Measurements from ENCODE around the gene OSBPL8. TPM values are rescaled to one million over a fixed set of nuclear protein-coding genes. Genes with fewer than 3 reads are reported as not detected.

Gene OSBPL8
- total and polyA plus RNA-seq, 4 donors = 6.9 to 32.5 (median 22.9) TPM

DNA sequence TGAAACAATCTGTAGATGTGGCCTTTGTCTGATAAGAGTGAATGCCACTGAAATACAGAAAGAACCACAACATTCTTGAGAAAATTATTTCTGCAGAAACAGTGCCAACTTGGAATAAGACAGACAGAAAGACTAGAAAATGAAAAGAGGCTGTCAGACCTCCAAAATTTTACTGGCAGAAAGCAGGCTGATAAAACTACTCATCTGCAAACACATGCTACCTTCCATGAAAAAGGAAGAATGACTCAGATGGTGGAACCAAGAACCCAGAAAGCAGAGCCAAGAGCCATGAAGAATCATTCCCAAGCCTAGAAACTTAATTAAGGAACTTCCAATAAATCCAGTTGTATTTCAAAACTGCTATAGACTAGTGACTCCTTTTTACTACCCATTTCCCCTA, 31.9 kb upstream of the OSBPL8 start:
- H3K9ac ChIP-seq (ENCODE audit: low read depth in 1 of 2, low read length in 2 of 2) = no peak overlapping the region
- H3K27me3 ChIP-seq (ENCODE audit: control insufficient read depth in 4 of 4, insufficient read depth in 4 of 4, low read length in 3 of 4) = no peaks in the 10 kb centered on the region
- H3K36me3 ChIP-seq (ENCODE audit: control insufficient read depth in 4 of 4, insufficient read depth in 3 of 4, low read depth in 1 of 4, low read length in 3 of 4) = no peaks in the 10 kb centered on the region
- no peak for DNase-seq (ENCODE audit: low spot score)
- no peak overlapping the region for H3K27ac ChIP-seq (ENCODE audit: low read depth in 1 of 2, low read length in 2 of 2)
- no peaks in the 10 kb centered on the region for H3K9me3 ChIP-seq (ENCODE audit: control insufficient read depth in 4 of 4, low read length in 3 of 4)
- H3K4me3 ChIP-seq (ENCODE audit: low read depth in 1 of 3, low read length in 3 of 3) = no peak overlapping the region
- no peak for TF ChIP-seq HNF4G (IDR thresholded peaks at IDR 0.05)
- no peak for TF ChIP-seq FOXA2 (IDR thresholded peaks at IDR 0.05)
- no peak for TF ChIP-seq YY1 (IDR thresholded peaks at IDR 0.05)
- no peaks in the 10 kb centered on the region for H3K4me1 ChIP-seq (ENCODE audit: control insufficient read depth in 4 of 4, insufficient read depth in 4 of 4, low read length in 3 of 4)

DNA sequence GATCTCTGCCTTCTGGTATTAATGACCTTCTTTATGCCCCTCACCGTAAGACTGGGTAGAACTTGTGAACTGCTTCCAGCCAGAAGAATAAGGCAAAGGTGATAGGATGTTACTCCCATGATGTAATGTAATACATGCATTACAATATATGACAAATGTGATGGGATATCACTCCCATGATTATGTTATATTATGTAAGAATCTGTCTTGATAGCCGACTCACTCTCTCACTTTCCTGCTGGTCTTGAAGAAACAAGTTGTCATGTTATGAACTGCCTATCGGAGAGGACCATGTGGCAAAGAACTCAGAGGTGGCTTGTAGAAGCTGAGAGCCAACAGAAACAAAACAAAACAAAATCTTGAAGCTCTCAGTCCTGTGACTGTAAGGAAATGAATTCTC, 30.6 kb upstream of the OSBPL8 start:
- Histone ChIP-seq H3K36me3 (ENCODE audit: control insufficient read depth in 4 of 4, insufficient read depth in 3 of 4, low read depth in 1 of 4, low read length in 3 of 4) (no peaks in the 10 kb centered on the region), H3K27ac (ENCODE audit: low read depth in 1 of 2, low read length in 2 of 2) (no peak overlapping the region), H3K27me3 (ENCODE audit: control insufficient read depth in 4 of 4, insufficient read depth in 4 of 4, low read length in 3 of 4) (no peaks in the 10 kb centered on the region), H3K9ac (ENCODE audit: low read depth in 1 of 2, low read length in 2 of 2) (no peak overlapping the region), H3K4me3 (ENCODE audit: low read depth in 1 of 3, low read length in 3 of 3) (no peak overlapping the region), H3K4me1 (ENCODE audit: control insufficient read depth in 4 of 4, insufficient read depth in 4 of 4, low read length in 3 of 4) (no peaks in the 10 kb centered on the region), H3K9me3 (ENCODE audit: control insufficient read depth in 4 of 4, low read length in 3 of 4) (no peaks in the 10 kb centered on the region)
- 92% methylated on average over 3 of the region's 3 CpGs for WGBS
- DNase-seq (ENCODE audit: low spot score) = no peak
- TF ChIP-seq SP1 (IDR thresholded peaks at IDR 0.05) (no peak), HNF4G (IDR thresholded peaks at IDR 0.05) (no peak)
- TF ChIP-seq, protein P1, sequence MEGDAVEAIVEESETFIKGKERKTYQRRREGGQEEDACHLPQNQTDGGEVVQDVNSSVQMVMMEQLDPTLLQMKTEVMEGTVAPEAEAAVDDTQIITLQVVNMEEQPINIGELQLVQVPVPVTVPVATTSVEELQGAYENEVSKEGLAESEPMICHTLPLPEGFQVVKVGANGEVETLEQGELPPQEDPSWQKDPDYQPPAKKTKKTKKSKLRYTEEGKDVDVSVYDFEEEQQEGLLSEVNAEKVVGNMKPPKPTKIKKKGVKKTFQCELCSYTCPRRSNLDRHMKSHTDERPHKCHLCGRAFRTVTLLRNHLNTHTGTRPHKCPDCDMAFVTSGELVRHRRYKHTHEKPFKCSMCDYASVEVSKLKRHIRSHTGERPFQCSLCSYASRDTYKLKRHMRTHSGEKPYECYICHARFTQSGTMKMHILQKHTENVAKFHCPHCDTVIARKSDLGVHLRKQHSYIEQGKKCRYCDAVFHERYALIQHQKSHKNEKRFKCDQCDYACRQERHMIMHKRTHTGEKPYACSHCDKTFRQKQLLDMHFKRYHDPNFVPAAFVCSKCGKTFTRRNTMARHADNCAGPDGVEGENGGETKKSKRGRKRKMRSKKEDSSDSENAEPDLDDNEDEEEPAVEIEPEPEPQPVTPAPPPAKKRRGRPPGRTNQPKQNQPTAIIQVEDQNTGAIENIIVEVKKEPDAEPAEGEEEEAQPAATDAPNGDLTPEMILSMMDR (IDR thresholded peaks at IDR 0.05; ENCODE audit: low read depth, low read length, missing input control) = no peak

DNA sequence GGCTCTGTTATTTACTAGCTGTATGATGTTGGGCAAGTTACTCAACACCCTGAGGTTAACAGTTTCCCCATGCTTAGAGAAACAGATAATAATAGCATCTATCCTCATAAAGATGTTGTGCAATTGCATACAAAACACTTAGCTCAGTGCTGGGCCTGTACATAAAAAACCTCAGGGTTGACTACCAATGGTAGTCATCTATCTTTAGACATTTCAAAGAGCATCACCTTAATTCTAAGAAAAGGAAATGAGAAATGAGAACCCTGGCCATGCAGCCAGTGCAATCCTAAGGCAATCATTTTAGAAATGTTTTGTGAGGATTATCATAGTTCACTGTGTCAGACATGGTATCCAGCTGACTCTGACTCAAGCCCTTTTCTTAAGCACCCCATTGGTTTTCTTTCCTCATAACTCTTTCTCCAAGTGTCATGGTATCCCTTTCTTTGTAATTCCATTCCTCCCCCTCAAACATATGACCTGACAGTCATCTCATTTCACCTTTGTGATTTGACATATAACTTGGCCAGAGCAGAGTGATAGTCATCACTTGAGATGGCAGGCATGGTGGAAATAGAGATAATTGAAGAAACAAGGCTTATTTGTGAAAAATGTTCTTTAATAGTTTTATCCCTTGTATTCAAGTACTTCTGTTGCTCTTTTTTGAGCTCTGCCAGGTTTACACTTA, 29.5 kb upstream of the OSBPL8 start:
- no peaks in the 10 kb centered on the region for H3K4me1 ChIP-seq (ENCODE audit: control insufficient read depth in 4 of 4, insufficient read depth in 4 of 4, low read length in 3 of 4)
- H3K4me3 ChIP-seq (ENCODE audit: low read depth in 1 of 3, low read length in 3 of 3) = no peak overlapping the region
- TF ChIP-seq NR2F2 (IDR thresholded peaks at IDR 0.05) = no peak
- TF ChIP-seq, protein P1 (IDR thresholded peaks at IDR 0.05; ENCODE audit: low read depth, low read length, missing input control) = no peak
- TF ChIP-seq, protein P2, sequence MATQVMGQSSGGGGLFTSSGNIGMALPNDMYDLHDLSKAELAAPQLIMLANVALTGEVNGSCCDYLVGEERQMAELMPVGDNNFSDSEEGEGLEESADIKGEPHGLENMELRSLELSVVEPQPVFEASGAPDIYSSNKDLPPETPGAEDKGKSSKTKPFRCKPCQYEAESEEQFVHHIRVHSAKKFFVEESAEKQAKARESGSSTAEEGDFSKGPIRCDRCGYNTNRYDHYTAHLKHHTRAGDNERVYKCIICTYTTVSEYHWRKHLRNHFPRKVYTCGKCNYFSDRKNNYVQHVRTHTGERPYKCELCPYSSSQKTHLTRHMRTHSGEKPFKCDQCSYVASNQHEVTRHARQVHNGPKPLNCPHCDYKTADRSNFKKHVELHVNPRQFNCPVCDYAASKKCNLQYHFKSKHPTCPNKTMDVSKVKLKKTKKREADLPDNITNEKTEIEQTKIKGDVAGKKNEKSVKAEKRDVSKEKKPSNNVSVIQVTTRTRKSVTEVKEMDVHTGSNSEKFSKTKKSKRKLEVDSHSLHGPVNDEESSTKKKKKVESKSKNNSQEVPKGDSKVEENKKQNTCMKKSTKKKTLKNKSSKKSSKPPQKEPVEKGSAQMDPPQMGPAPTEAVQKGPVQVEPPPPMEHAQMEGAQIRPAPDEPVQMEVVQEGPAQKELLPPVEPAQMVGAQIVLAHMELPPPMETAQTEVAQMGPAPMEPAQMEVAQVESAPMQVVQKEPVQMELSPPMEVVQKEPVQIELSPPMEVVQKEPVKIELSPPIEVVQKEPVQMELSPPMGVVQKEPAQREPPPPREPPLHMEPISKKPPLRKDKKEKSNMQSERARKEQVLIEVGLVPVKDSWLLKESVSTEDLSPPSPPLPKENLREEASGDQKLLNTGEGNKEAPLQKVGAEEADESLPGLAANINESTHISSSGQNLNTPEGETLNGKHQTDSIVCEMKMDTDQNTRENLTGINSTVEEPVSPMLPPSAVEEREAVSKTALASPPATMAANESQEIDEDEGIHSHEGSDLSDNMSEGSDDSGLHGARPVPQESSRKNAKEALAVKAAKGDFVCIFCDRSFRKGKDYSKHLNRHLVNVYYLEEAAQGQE (IDR thresholded peaks at IDR 0.05) = no peak
- TF ChIP-seq HNF4G (IDR thresholded peaks at IDR 0.05) = no peak
- TF ChIP-seq HNF4A (conservative IDR thresholded peaks at IDR 0.05) = no peak
- no peak for TF ChIP-seq FOXA2 (IDR thresholded peaks at IDR 0.05)
- H3K9me3 ChIP-seq (ENCODE audit: control insufficient read depth in 4 of 4, low read length in 3 of 4) = no peaks in the 10 kb centered on the region
- H3K27me3 ChIP-seq (ENCODE audit: control insufficient read depth in 4 of 4, insufficient read depth in 4 of 4, low read length in 3 of 4) = no peaks in the 10 kb centered on the region
- no peak overlapping the region for H3K9ac ChIP-seq (ENCODE audit: low read depth in 1 of 2, low read length in 2 of 2)
- no peaks in the 10 kb centered on the region for H3K36me3 ChIP-seq (ENCODE audit: control insufficient read depth in 4 of 4, insufficient read depth in 3 of 4, low read depth in 1 of 4, low read length in 3 of 4)
- H3K27ac ChIP-seq (ENCODE audit: low read depth in 1 of 2, low read length in 2 of 2) = no peak overlapping the region
- DNase-seq (ENCODE audit: low spot score) = no peak

Measured in liver (tissue), 9 donors.